Right ventricle myocardium inferior (tissue), 1 donor: ENCODE measurements around the gene MMP2. TPM values are rescaled to one million over a fixed set of nuclear protein-coding genes. Genes with fewer than 3 reads are reported as not detected.

Source experiments
- ATAC-seq: fragments of 200-7000 bp; cut with Tn5 transposase; one replicate; pipeline ENCODE4 v1.9.1; 2020; ENCODE audit warnings: mild to moderate bottlenecking, moderate library complexity
- DNase-seq: peaks from one replicate; pipeline ENCODE4 v3.0.0; 2021; ENCODE audit errors: missing footprints
- intact Hi-C: fragments of 100-400 bp; cut with DNase I; formaldehyde crosslinking; loops from one replicate; pipeline ENCODE4 v1.11.0; 2022
- long read RNA-seq: library from polyadenylated mRNA; unstranded; transcript quantifications from one replicate; pipeline ENCODE4 v2.0.0, GENCODE V29; 2021
- total RNA-seq: library from RNA; stranded (reverse); fragmentation: NEBNext Ultra II Directional; extraction: Animal tissue kit (Norgen Biotek cat#: 25700); gene quantifications from one replicate; pipeline ENCODE4 v1.2.1, GENCODE V29; 2021
- donor health status: DM: no; HTN: yes; CAD: no; lungs with severe emphysema.

MMP2 gene
- 135 TPM for total RNA-seq
- long read RNA-seq, transcript MMP2-201 (13 exons, 3,741 nt) = major isoform, 199 of 217 reads
- long read RNA-seq, partial matches to known transcripts = 12 of 217 reads
- long read RNA-seq, other reads (novel, unspliced or antisense) = 6 of 217 reads

GRCh38 chr16:55478827-55479429 is at the start of gene MMP2:
Gene MMP2 (plus strand): TSS chr16:55479198. CDS start chr16:55479480, 282 bp downstream.
- intact Hi-C loops = no loop called here
- peak; percentile 90 for DNase-seq
- ATAC-seq = peak; percentile 80

- no peak for DNase-seq
- ATAC-seq = no peak
- intact Hi-C loops = no loop called here
Measured at GRCh38 chr16:55433030-55433429, 46.0 kb upstream of the MMP2 start.

- ATAC-seq (no peak), DNase-seq (no peak)
- intact Hi-C loops = no loop called here
Measured at GRCh38 chr16:55433535-55433934, 45.5 kb upstream of the MMP2 start.

- intact Hi-C loops = no loop called here
- ATAC-seq = no peak
- DNase-seq = no peak
Measured at GRCh38 chr16:55434000-55434399, 45.0 kb upstream of the MMP2 start.

- intact Hi-C loops = no loop called here
- DNase-seq (no peak), ATAC-seq (no peak)
Measured at GRCh38 chr16:55435387-55435786, 43.6 kb upstream of the MMP2 start.

- ATAC-seq (no peak), DNase-seq (no peak)
- intact Hi-C loops = no loop called here
Measured at GRCh38 chr16:55436587-55436986, 42.4 kb upstream of the MMP2 start.

GRCh38 chr16:55437625-55438024 is 41.4 kb upstream of the MMP2 start:
- intact Hi-C loops = no loop called here
- DNase-seq (no peak), ATAC-seq (peak; percentile 67)

GRCh38 chr16:55438281-55438680 is 40.7 kb upstream of the MMP2 start:
- intact Hi-C loops = no loop called here
- ATAC-seq (no peak), DNase-seq (no peak)

GRCh38 chr16:55439101-55439690 is 39.8 kb upstream of the MMP2 start:
- DNase-seq = no peak
- intact Hi-C loops = no loop called here
- ATAC-seq = no peak

- no peak for ATAC-seq
- intact Hi-C loops = no loop called here
Measured at GRCh38 chr16:55443434-55444346, 35.3 kb upstream of the MMP2 start.

GRCh38 chr16:55444754-55445485 is 34.1 kb upstream of the MMP2 start:
- intact Hi-C loops = no loop called here
- DNase-seq = peak; percentile 76
- peak; percentile 72 for ATAC-seq

More at GRCh38 chr16:55443434-55444346, 35.3 kb upstream of the MMP2 start:
- DNase-seq = no peak

GRCh38 chr16:55447231-55447630 is 31.8 kb upstream of the MMP2 start:
- ATAC-seq (no peak), DNase-seq (no peak)
- intact Hi-C loops = no loop called here

- intact Hi-C loops = no loop called here
- no peak for ATAC-seq
Measured at GRCh38 chr16:55452996-55453395, 26.0 kb upstream of the MMP2 start.

GRCh38 chr16:55453909-55454308 is 25.1 kb upstream of the MMP2 start:
- peak; percentile 28 for ATAC-seq
- no peak for DNase-seq
- intact Hi-C loops = no loop called here

More at GRCh38 chr16:55452996-55453395, 26.0 kb upstream of the MMP2 start:
- DNase-seq = no peak

- DNase-seq = no peak
- ATAC-seq = no peak
- intact Hi-C loops = no loop called here
Measured at GRCh38 chr16:55454861-55455260, 24.1 kb upstream of the MMP2 start.

GRCh38 chr16:55462241-55462640 is 16.8 kb upstream of the MMP2 start:
- no peak for ATAC-seq
- no peak for DNase-seq
- intact Hi-C loops = no loop called here

GRCh38 chr16:55464375-55464774 is 14.6 kb upstream of the MMP2 start:
- DNase-seq = no peak
- no peak for ATAC-seq
- intact Hi-C loops = no loop called here

- ATAC-seq = peak; percentile 92
- intact Hi-C loops = loop anchor here (1.0 to 5.0 kb wide), 5 partner anchors 37 to 377 kb away; no protein-coding TSS in a partner anchor
Measured at GRCh38 chr16:55465077-55465896, 13.7 kb upstream of the MMP2 start.

More at GRCh38 chr16:55465077-55465896, 13.7 kb upstream of the MMP2 start:
- DNase-seq = peak; percentile 93
